DMS153 (cell line): Measurements from ENCODE around the gene TMEM245.
"Not testable (repeated sequence)": the region's sequence is repeated elsewhere in the genome, so short reads cannot be mapped to it uniquely, and the experiment has no call there.

Source experiments
- DNase-seq: peaks from one replicate; lab custom pipeline; 2025; lab: John Stamatoyannopoulos, UW

Gene TMEM245

DNA sequence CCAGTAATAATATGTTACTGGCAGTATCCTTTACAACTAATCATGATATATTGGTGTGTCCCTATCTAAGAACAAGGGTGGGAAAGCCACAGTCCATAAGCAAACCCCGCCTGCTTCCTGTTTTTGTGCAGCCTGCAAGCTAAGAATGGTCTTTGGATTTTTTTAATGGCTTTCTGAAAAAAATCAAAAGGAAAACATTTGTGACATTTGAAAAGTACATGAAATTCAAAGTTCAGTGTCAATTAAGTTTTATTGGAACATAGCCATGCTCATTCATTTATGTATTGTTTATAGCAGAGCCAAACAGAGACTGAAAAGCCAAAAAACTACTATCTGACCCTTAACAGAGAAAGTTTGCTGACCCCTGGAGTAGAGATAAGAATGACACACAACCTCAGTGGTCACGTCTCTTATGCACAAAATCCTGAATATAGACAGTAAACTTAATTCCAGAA lies 12.8 kb upstream of the TMEM245 start:
- DNase-seq: no peak

- DNase-seq: no peak
Observed at GRCh38 chr9:109129470-109130197, 9.9 kb upstream of the TMEM245 start.

DNA sequence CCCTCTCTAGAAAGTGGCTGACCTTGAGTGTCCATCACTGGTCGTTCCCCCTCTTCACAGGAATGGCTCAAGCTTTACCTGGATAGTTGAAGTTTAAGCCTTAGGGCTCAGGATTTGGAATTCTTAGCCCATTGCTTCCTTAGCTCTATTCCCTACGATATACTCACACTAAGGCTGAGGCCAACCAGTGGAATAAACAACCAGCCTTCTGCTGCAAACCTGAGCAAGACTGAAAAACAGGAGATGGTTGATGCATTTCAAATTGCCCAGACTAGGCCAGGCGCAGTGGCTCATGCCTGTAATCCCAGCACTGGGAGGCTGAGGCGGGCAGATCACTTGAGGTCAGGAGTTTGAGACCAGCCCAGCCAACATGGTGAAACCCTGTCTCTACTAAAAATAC lies 6.9 kb upstream of the TMEM245 start:
- DNase-seq: not testable (repeated sequence)

GRCh38 chr9:109124121-109124520 lies 4.4 kb upstream of the TMEM245 start:
- no peak for DNase-seq

GRCh38 chr9:109122726-109123621 lies 3.2 kb upstream of the TMEM245 start:
- DNase-seq: no peak

DNA sequence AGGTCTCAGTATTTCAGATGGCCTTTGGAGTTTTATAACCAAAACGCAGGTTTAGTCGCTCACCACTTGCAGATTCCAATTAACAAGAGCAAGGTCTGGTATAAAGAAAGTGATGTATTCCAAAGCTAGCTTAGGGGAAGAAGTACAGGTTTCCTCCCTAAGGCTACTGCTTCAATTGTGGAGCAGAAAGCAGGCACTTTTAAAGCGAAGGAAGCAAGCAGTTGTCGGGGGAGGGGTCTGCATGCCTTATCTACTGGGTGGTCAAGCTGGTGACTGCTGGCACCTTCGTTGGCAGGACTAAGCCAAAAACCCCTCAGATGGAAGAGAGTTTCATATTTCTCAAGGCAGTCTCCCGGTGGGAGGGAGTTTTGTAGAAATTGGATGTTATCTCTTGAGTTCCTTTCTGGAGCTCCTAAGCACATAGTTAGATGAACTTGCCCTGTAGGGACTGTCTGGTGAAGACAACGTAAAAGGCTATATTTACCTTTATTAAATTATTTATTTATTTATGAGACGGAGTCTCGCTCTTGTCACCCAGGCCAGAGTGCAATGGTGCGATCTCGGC lies 1.6 kb upstream of the TMEM245 start:
- DNase-seq: no peak

DNA sequence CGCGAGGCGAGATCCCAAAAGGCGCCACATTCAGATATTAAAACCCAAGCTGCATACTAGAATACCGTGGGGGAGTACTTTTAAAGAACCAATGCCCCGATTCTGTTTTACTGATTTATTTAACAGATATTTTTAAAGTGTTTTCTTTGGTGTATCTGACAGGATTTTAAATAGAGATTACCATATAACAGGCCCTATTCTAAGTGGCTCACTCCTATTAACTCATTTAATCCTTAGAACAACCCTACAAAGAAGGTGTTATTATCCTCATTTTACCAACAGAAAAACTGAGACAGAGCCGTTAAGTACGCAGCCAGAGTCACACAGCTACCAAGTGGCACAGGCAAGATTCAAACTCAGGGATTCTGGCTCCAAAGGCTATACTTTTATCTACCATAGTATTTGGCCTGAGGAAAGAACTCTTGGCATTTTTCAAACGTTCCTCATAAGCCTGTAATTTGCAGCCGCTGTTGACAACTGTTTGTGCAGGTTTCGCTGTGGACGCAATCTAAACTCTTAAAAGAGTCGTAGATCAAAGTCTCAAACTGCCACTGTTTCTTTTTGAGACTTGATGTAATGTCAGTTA lies 550 bp upstream of the TMEM245 start:
- no peak for DNase-seq

DNA sequence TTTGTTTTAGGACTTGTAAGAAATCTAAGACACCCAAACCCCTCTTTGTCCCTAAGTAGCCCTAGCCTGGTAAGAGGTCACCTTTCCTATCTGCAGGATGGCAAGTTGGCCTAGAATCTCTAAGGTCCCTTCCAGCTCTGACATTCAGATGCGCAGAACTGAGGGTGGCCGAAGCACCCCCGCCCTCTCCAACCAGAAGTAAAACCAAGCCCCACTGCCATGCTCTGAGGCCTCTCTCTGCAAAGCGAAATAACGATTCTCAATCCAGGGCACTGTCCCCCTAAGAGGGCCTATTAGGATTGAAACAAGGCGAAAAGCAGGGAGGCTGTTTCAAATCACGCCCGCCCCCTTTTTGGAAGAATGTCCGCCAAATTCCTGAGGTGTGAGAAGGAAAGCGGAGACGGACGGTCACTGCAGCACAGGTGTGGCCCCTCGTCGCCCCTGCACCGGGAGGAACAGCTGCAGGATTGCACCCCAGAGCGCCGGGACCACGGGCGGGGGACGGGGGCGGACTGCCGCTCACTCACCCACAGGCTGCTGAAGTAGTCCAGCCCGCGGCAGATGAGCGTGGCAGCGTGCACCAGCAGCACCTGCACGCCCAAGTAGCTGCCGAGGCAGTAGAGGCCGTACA lies 824 bp downstream of the TMEM245 start:
- no peak for DNase-seq

- DNase-seq: no peak
Observed at GRCh38 chr9:109117856-109118807, 1.6 kb downstream of the TMEM245 start.

- no peak for DNase-seq
Observed at GRCh38 chr9:109115931-109116526, 3.7 kb downstream of the TMEM245 start.

DNA sequence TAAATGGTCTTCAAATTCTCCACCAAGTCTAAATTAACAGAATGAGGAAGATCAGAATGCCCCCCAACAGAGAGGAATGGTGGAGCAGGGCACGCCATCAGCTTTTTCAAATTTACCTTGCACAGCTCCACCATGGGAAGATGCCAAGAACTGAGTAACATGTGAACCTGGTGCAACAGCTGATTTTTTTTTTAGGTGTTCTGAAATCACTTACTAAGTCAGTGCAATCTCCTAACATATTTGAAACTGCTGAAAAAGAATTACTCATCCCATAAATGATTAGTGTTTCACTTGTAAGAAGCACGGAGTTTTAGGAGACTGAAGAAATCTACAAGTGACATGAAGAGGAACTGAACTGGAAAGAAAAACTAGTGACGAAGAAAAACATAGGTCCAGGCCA lies 5.1 kb downstream of the TMEM245 start:
- no peak for DNase-seq

GRCh38 chr9:109113892-109114609 lies 5.7 kb downstream of the TMEM245 start:
- no peak for DNase-seq

DNA sequence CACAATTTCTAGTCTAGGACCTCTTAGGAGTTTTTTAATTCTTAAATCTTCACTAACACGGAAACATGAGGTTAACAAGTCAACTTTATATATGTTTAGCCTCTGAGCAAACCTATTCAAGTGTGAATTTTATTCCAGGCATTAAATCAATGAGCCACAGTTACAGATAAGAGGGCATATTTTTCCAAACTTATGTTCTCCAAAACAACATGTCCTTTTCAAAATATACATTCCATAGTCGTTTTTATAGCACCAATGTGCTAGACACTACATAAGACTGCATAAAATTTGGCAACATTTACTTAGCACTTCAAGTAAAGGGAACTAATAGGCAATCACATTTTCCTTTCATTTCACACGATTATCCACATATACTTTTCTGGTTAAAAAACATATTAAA lies 6.5 kb downstream of the TMEM245 start:
- no peak for DNase-seq

DNA sequence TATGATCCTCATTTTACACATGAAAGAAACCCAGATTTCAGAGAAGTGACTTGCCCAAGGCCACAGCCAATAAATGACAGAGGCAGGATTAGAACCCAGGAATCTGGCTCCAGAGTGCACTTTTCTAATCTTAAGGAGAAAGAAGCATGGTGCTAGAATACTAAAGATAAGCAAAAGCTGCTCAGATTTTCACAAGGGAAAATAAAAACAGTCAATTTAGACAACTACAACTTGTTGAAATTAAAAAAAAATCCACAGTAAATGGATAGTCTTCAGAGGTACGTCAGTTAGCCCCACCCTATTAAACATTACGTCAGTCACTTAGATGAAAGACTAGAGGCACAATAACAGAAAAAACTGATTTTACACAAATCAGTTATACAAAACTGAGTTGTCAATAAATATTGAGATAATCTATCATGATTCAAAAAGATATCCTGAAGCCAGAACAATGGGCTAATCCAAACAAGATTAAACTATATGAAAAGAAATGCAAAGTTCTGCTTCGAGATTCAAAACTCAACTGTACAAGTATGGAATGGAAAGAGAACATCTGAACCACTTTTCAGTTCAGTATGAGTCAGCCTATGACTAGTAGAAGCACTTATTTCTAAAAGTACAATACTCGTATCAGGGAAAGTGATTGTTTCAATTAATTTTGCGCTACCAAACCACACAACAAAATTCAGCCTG lies 9.3 kb downstream of the TMEM245 start:
- DNase-seq: no peak

- DNase-seq: no peak
Observed at GRCh38 chr9:109109967-109110328, 9.8 kb downstream of the TMEM245 start.

- DNase-seq: no peak
Observed at GRCh38 chr9:109108318-109108717, 11.4 kb downstream of the TMEM245 start.

- DNase-seq: no peak
Observed at GRCh38 chr9:109107402-109108240, 12.1 kb downstream of the TMEM245 start.

- peak; percentile 28 for DNase-seq
Observed at GRCh38 chr9:109101810-109102209, 17.9 kb downstream of the TMEM245 start.
